Natural killer cell (primary cell): Measurements from ENCODE around the gene ATP2A1. TPM values are rescaled to one million over a fixed set of nuclear protein-coding genes. Genes with fewer than 3 reads are reported as not detected.

Source experiments
- ATAC-seq, 3 donors: fragments of 150-1000 bp in 2 of 3; fragments of 200-7000 bp in 1 of 3; cut with Tn5 transposase; 1 replicate in 1 of 3; 2 replicates in 2 of 3; pipeline ENCODE4 v1.10.0; 2021; ENCODE audit warnings: mild to moderate bottlenecking in 2 of 3, moderate library complexity in 2 of 3
- DNase-seq, 2 donors: peaks; one replicate each; pipeline versions ENCODE4 v3.0.0 to v3.0.0-alpha.2; 2013 to 2021; ENCODE audit warnings: mixed read lengths in 1 of 2
- H3K27ac ChIP-seq: one replicate; pipeline ENCODE4 v1.5.1; 2013; ENCODE audit warnings: mild to moderate bottlenecking, low read length
- H3K27me3 ChIP-seq: one replicate; pipeline ENCODE4 v1.6.1; 2013; ENCODE audit warnings: low read length; ENCODE audit not compliant: control insufficient read depth, insufficient read depth
- H3K36me3 ChIP-seq: one replicate; pipeline ENCODE4 v1.6.1; 2013; ENCODE audit warnings: low read length; ENCODE audit not compliant: control insufficient read depth, insufficient read depth
- H3K4me1 ChIP-seq: one replicate; pipeline ENCODE4 v1.6.1; 2013; ENCODE audit warnings: low read length; ENCODE audit not compliant: control insufficient read depth, insufficient read depth
- H3K4me3 ChIP-seq: one replicate; pipeline ENCODE4 v1.5.1; 2013; ENCODE audit warnings: low read length
- H3K9me3 ChIP-seq: one replicate; pipeline ENCODE4 v1.6.1; 2013; ENCODE audit warnings: low read length; ENCODE audit not compliant: control insufficient read depth, insufficient read depth
- H3K27ac Mint-ChIP-seq, 2 donors: one replicate each; pipeline ENCODE4 v1.8.0; 2022; ENCODE audit warnings: mild to moderate bottlenecking in 2 of 2, mixed read lengths in 2 of 2, moderate library complexity in 1 of 2
- H3K27me3 Mint-ChIP-seq, 2 donors: one replicate each; pipeline ENCODE4 v1.8.0; 2022; ENCODE audit warnings: low read depth in 2 of 2, mixed read lengths in 2 of 2
- H3K36me3 Mint-ChIP-seq: one replicate; pipeline ENCODE4 v1.8.0; 2022; ENCODE audit warnings: mixed read lengths
- H3K4me1 Mint-ChIP-seq, 2 donors: one replicate each; pipeline ENCODE4 v1.8.0; 2022; ENCODE audit warnings: mixed read lengths in 2 of 2
- H3K4me3 Mint-ChIP-seq: one replicate; pipeline ENCODE4 v1.8.0; 2022; ENCODE audit warnings: mild to moderate bottlenecking, moderate library complexity, mixed read lengths
- H3K9me3 Mint-ChIP-seq, 2 donors: one replicate each; pipeline ENCODE4 v1.8.0; 2022; ENCODE audit warnings: mixed read lengths in 2 of 2
- CTCF ChIP-seq: fragments of 200-600 bp; IDR thresholded peaks from one replicate; pipeline ENCODE4 v1.8.0; 2022; ENCODE audit warnings: antibody characterized with exemption
- WGBS: methylation state at CpG from one replicate; pipeline ENCODE4 v1.1.7; 2013; ENCODE audit warnings: missing lambda C conversion rate; ENCODE audit not compliant: insufficient coverage; 5-methylcytosine and 5-hydroxymethylcytosine counted together
- intact Hi-C: fragments of 100-400 bp; cut with micrococcal nuclease; formaldehyde crosslinking; loops from one replicate; pipeline ENCODE4 v1.14.2; 2022
- total RNA-seq, 4 donors: library from RNA; stranded (reverse); fragments of 120-200 nt in 1 of 4; gene quantifications; one replicate each; pipeline versions ENCODE4 v1.2.3 to v1.2.4, GENCODE V29; 2013 to 2022

ATP2A1 gene
- total RNA-seq, 3 donors from 2014 or later (not counting 1 experiment from before 2014, with no cell fraction given): 0.75 to 2.5 (median 1.3) TPM

- Mint-ChIP-seq H3K4me3 (no peak overlapping the region), H3K27me3 (peaks cover 0 to 6% of the 10 kb centered on the region in 2 donors), H3K27ac (no peak overlapping the region), H3K9me3 (no peaks in the 10 kb centered on the region), H3K36me3 (no peaks in the 10 kb centered on the region), H3K4me1 (peaks cover 10 to 16% of the 10 kb centered on the region in 2 donors)
- ATAC-seq (no peak), DNase-seq (peak in 1 of 2 donors; percentile 4)
- no peak overlapping the region for H3K27ac ChIP-seq
- H3K36me3 ChIP-seq: no peaks in the 10 kb centered on the region
- 85% methylated on average over 23 of the region's 24 CpGs for WGBS
- no peak overlapping the region for H3K4me3 ChIP-seq
- intact Hi-C loops: no loop called here
- TF ChIP-seq CTCF: no peak
- H3K9me3 ChIP-seq: no peaks in the 10 kb centered on the region
- H3K27me3 ChIP-seq: no peaks in the 10 kb centered on the region
- H3K4me1 ChIP-seq: peaks cover 18% of the 10 kb centered on the region
Measured at GRCh38 chr16:28882551-28883160, 4.4 kb downstream of the ATP2A1 start.

GRCh38 chr16:28883221-28883996 is 5.1 kb downstream of the ATP2A1 start:
- intact Hi-C loops: no loop called here
- no peak for ATAC-seq
- Histone ChIP-seq H3K27ac (no peak overlapping the region), H3K36me3 (no peaks in the 10 kb centered on the region), H3K9me3 (no peaks in the 10 kb centered on the region), H3K27me3 (no peaks in the 10 kb centered on the region), H3K4me1 (peaks cover 18% of the 10 kb centered on the region), H3K4me3 (no peak overlapping the region)
- WGBS: 90% methylated on average over 25 of the region's 25 CpGs
- H3K4me1 Mint-ChIP-seq: peaks cover 10 to 16% of the 10 kb centered on the region in 2 donors
- no peak overlapping the region for H3K27ac Mint-ChIP-seq
- no peak overlapping the region for H3K4me3 Mint-ChIP-seq
- H3K9me3 Mint-ChIP-seq: no peaks in the 10 kb centered on the region
- H3K27me3 Mint-ChIP-seq: peaks cover 0 to 6% of the 10 kb centered on the region in 2 donors
- TF ChIP-seq CTCF: no peak
- H3K36me3 Mint-ChIP-seq: no peaks in the 10 kb centered on the region
- no peak for DNase-seq

GRCh38 chr16:28884045-28884444 is 5.8 kb downstream of the ATP2A1 start:
- no peak for TF ChIP-seq CTCF
- Mint-ChIP-seq H3K36me3 (no peaks in the 10 kb centered on the region), H3K27me3 (peaks cover 0 to 6% of the 10 kb centered on the region in 2 donors), H3K27ac (no peak overlapping the region), H3K4me1 (peaks cover 10 to 14% of the 10 kb centered on the region in 2 donors), H3K9me3 (no peaks in the 10 kb centered on the region), H3K4me3 (no peak overlapping the region)
- Histone ChIP-seq H3K27me3 (no peaks in the 10 kb centered on the region), H3K4me3 (no peak overlapping the region), H3K9me3 (no peaks in the 10 kb centered on the region), H3K36me3 (no peaks in the 10 kb centered on the region), H3K27ac (no peak overlapping the region), H3K4me1 (peaks cover 15% of the 10 kb centered on the region)
- WGBS: 98% methylated on average over 6 of the region's 6 CpGs
- ATAC-seq: no peak
- intact Hi-C loops: no loop called here
- no peak for DNase-seq
